HepG2 (cell line): ENCODE data around the gene CALR. TPM values are rescaled to one million over a fixed set of nuclear protein-coding genes. Genes with fewer than 3 reads are reported as not detected.
A peak's percentile ranks its signal among the peaks of the same experiment; 100 is the strongest.

Experiments used
- ATF3 ChIP-seq: sonication (generic); formaldehyde crosslinking; IDR thresholded peaks from 2 replicates; pipeline ENCODE4 v1.4.0; 2020; ENCODE audit warnings: missing genetic modification reagents
- BCLAF1 ChIP-seq: fragments of 450-650 bp; IDR thresholded peaks from 2 replicates; pipeline ENCODE4 v1.6.1; 2017; ENCODE audit warnings: mild to moderate bottlenecking
- CCDC6 ChIP-seq: sonication (generic); formaldehyde crosslinking; IDR thresholded peaks from 2 replicates; pipeline ENCODE4 v1.8.1; 2022; ENCODE audit warnings: mild to moderate bottlenecking, missing genetic modification reagents, moderate library complexity
- KMT2A ChIP-seq: sonication (generic); formaldehyde crosslinking; IDR thresholded peaks from 2 replicates; pipeline ENCODE4 v1.4.0; 2020; ENCODE audit warnings: missing genetic modification reagents
- MTERF4 ChIP-seq: sonication (generic); formaldehyde crosslinking; IDR thresholded peaks from 2 replicates; pipeline ENCODE4 v1.8.0; 2023; ENCODE audit warnings: mild to moderate bottlenecking, missing genetic modification reagents
- NR2F1 ChIP-seq, 2 experiments: fragments of 450-650 bp in 1 of 2; formaldehyde crosslinking in 1 of 2; IDR thresholded peaks; 2 replicates each; pipeline versions ENCODE4 v1.5.0 to v1.6.1; 2016 to 2020; ENCODE audit warnings: mild to moderate bottlenecking in 1 of 2, missing compliant biosample characterization in 1 of 2, missing genetic modification reagents in 1 of 2, moderate library complexity in 1 of 2
- POGZ ChIP-seq: sonication (generic); formaldehyde crosslinking; IDR thresholded peaks from 2 replicates; pipeline ENCODE4 v1.4.0; 2020; ENCODE audit warnings: mild to moderate bottlenecking, missing genetic modification reagents
- SRF ChIP-seq: IDR thresholded peaks from 2 replicates; pipeline ENCODE4 v1.6.1; 2011; ENCODE audit warnings: mild to moderate bottlenecking, low read depth, low read length, moderate library complexity
- ZBTB7B ChIP-seq: sonication (generic); formaldehyde crosslinking; IDR thresholded peaks from 2 replicates; pipeline ENCODE4 v1.4.0; 2020; ENCODE audit warnings: missing genetic modification reagents
- ZFP36L1 ChIP-seq: sonication (generic); formaldehyde crosslinking; IDR thresholded peaks from 2 replicates; pipeline ENCODE4 v1.8.0; 2022; ENCODE audit warnings: mild to moderate bottlenecking, missing genetic modification reagents, moderate library complexity
- ZNF232 ChIP-seq: sonication (generic); formaldehyde crosslinking; IDR thresholded peaks from 2 replicates; pipeline ENCODE4 v1.4.0; 2020; ENCODE audit warnings: missing genetic modification reagents, borderline replicate concordance
- ZNF275 ChIP-seq: sonication (generic); formaldehyde crosslinking; IDR thresholded peaks from 2 replicates; pipeline ENCODE4 v1.8.0; 2022; ENCODE audit warnings: missing genetic modification reagents, mild to moderate bottlenecking, inconsistent platforms, borderline replicate concordance
- ZNF589 ChIP-seq: sonication (generic); formaldehyde crosslinking; conservative IDR thresholded peaks from 2 replicates; pipeline ENCODE4 v1.8.0; 2022; ENCODE audit warnings: mild to moderate bottlenecking, moderate library complexity, missing genetic modification reagents
- ZNF766 ChIP-seq: sonication (generic); formaldehyde crosslinking; IDR thresholded peaks from 2 replicates; pipeline ENCODE4 v1.5.0; 2020; ENCODE audit warnings: missing genetic modification reagents, borderline replicate concordance
- ZNF878 ChIP-seq: sonication (generic); formaldehyde crosslinking; IDR thresholded peaks from 2 replicates; pipeline ENCODE4 v1.8.1; 2023; ENCODE audit warnings: mild to moderate bottlenecking, missing genetic modification reagents, moderate library complexity
- polyA plus RNA-seq, 8 experiments: library from polyadenylated mRNA; depleted of rRNA in 3 of 8; stranded (reverse) in 7 of 8; unstranded in 1 of 8; fragments of >200 nt; fragmentation: Illumina TruSeq in 4 of 8; extraction: Trizol in 4 of 8; gene quantifications; 2 replicates each; pipeline versions ENCODE4 v1.2.1 to v1.2.3, GENCODE V29; 2011 to 2016; ENCODE audit warnings: low read depth in 4 of 8, missing spikeins in 1 of 8, mixed read lengths in 1 of 8; ENCODE audit not compliant: insufficient read depth in 1 of 8
- total RNA-seq, 5 experiments: library from RNA; depleted of rRNA; stranded (reverse); fragments of >200 nt; fragmentation: Illumina TruSeq; extraction: Trizol; gene quantifications; 2 replicates each; pipeline ENCODE4 v1.2.3, GENCODE V29; 2016; ENCODE audit warnings: low read depth in 1 of 5
- TF ChIP-seq, protein P1 (sequence below): sonication (generic); IDR thresholded peaks from 2 replicates; pipeline ENCODE4 v1.6.1; 2016; ENCODE audit warnings: low read depth, borderline replicate concordance
- TF ChIP-seq, protein P2 (sequence below): sonication (generic); formaldehyde crosslinking; IDR thresholded peaks from 2 replicates; pipeline ENCODE4 v1.4.0; 2020; ENCODE audit warnings: missing genetic modification reagents, borderline replicate concordance

CALR gene
- total and polyA plus RNA-seq, 2 of the 13 experiments (the other 11 are each of a cell fraction or from before 2014, with no cell fraction given) = 898 to 934 TPM

- TF ChIP-seq, protein P1, sequence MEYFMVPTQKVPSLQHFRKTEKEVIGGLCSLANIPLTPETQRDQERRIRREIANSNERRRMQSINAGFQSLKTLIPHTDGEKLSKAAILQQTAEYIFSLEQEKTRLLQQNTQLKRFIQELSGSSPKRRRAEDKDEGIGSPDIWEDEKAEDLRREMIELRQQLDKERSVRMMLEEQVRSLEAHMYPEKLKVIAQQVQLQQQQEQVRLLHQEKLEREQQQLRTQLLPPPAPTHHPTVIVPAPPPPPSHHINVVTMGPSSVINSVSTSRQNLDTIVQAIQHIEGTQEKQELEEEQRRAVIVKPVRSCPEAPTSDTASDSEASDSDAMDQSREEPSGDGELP = peak; percentile 81
- no peak for TF ChIP-seq BCLAF1
- no peak for TF ChIP-seq KMT2A (CRISPR knock-in tag)
- no peak for TF ChIP-seq ATF3
- TF ChIP-seq ZFP36L1 (CRISPR knock-in tag) = peak; percentile 35
- no peak for TF ChIP-seq MTERF4 (CRISPR knock-in tag)
- no peak for TF ChIP-seq SRF
- TF ChIP-seq ZNF275 (CRISPR knock-in tag) = no peak; the same call in 1 of the 2 replicates
- 0 out of 2 replicates have a peak, but pooled peaks have one; percentile 40 for TF ChIP-seq ZNF232 (CRISPR knock-in tag)
- no peak for TF ChIP-seq CCDC6 (CRISPR knock-in tag)
- TF ChIP-seq, protein P2, sequence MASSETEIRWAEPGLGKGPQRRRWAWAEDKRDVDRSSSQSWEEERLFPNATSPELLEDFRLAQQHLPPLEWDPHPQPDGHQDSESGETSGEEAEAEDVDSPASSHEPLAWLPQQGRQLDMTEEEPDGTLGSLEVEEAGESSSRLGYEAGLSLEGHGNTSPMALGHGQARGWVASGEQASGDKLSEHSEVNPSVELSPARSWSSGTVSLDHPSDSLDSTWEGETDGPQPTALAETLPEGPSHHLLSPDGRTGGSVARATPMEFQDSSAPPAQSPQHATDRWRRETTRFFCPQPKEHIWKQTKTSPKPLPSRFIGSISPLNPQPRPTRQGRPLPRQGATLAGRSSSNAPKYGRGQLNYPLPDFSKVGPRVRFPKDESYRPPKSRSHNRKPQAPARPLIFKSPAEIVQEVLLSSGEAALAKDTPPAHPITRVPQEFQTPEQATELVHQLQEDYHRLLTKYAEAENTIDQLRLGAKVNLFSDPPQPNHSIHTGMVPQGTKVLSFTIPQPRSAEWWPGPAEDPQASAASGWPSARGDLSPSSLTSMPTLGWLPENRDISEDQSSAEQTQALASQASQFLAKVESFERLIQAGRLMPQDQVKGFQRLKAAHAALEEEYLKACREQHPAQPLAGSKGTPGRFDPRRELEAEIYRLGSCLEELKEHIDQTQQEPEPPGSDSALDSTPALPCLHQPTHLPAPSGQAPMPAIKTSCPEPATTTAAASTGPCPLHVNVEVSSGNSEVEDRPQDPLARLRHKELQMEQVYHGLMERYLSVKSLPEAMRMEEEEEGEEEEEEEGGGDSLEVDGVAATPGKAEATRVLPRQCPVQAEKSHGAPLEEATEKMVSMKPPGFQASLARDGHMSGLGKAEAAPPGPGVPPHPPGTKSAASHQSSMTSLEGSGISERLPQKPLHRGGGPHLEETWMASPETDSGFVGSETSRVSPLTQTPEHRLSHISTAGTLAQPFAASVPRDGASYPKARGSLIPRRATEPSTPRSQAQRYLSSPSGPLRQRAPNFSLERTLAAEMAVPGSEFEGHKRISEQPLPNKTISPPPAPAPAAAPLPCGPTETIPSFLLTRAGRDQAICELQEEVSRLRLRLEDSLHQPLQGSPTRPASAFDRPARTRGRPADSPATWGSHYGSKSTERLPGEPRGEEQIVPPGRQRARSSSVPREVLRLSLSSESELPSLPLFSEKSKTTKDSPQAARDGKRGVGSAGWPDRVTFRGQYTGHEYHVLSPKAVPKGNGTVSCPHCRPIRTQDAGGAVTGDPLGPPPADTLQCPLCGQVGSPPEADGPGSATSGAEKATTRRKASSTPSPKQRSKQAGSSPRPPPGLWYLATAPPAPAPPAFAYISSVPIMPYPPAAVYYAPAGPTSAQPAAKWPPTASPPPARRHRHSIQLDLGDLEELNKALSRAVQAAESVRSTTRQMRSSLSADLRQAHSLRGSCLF = no peak
- TF ChIP-seq ZNF878 = no peak
- no peak for TF ChIP-seq NR2F1 (CRISPR knock-in tag; IDR thresholded peaks at IDR 0.05)
- TF ChIP-seq ZNF589 = peak; percentile 61; the same call in 1 of the 2 replicates
- TF ChIP-seq POGZ (CRISPR knock-in tag) = no peak
- no peak for TF ChIP-seq ZNF766 (CRISPR knock-in tag)
- no peak for TF ChIP-seq ZBTB7B (CRISPR knock-in tag)
These were observed 46.8 kb downstream of the CALR start (continued) for GRCh38 chr19:12985049-12985776.
